GM12864 (cell line): ENCODE data around the gene MIS12.

Experiments used
- DNase-seq: peaks from one replicate; pipeline ENCODE4 v3.0.0-alpha.2; 2011; ENCODE audit warnings: low read depth
- H3K4me3 ChIP-seq: 2 replicates; pipeline ENCODE4 v1.5.1; 2011; ENCODE audit warnings: mild to moderate bottlenecking, low read depth, low read length, control low read depth
- TF ChIP-seq, protein P1 (sequence below): IDR thresholded peaks from 2 replicates; pipeline ENCODE4 v1.5.1; 2011; ENCODE audit warnings: low read depth, mild to moderate bottlenecking, moderate library complexity, low read length, control low read depth, inconsistent platforms; ENCODE audit errors: missing control alignments

MIS12 gene

DNA sequence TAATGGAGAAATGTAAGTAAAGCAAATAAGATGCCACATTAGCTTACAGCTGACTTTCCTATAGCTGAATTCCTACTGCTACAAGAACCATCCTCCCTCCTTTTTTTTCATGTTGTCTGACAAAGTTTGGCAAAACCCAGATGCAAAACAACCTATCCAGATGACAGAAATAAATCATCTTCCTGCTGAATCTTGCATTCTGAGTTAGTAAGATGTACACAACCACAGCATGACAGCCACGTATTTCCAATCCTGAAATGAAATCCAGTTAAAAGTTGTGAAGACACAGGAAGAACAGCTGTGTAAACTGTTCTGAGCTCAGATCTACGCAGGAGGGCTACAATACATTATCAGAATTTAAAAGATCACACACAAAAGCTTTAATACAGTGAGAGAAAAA lies 12.5 kb upstream of the MIS12 start:
- no peak overlapping the region for H3K4me3 ChIP-seq
- TF ChIP-seq, protein P1, sequence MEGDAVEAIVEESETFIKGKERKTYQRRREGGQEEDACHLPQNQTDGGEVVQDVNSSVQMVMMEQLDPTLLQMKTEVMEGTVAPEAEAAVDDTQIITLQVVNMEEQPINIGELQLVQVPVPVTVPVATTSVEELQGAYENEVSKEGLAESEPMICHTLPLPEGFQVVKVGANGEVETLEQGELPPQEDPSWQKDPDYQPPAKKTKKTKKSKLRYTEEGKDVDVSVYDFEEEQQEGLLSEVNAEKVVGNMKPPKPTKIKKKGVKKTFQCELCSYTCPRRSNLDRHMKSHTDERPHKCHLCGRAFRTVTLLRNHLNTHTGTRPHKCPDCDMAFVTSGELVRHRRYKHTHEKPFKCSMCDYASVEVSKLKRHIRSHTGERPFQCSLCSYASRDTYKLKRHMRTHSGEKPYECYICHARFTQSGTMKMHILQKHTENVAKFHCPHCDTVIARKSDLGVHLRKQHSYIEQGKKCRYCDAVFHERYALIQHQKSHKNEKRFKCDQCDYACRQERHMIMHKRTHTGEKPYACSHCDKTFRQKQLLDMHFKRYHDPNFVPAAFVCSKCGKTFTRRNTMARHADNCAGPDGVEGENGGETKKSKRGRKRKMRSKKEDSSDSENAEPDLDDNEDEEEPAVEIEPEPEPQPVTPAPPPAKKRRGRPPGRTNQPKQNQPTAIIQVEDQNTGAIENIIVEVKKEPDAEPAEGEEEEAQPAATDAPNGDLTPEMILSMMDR = no peak
- no peak for DNase-seq

DNA sequence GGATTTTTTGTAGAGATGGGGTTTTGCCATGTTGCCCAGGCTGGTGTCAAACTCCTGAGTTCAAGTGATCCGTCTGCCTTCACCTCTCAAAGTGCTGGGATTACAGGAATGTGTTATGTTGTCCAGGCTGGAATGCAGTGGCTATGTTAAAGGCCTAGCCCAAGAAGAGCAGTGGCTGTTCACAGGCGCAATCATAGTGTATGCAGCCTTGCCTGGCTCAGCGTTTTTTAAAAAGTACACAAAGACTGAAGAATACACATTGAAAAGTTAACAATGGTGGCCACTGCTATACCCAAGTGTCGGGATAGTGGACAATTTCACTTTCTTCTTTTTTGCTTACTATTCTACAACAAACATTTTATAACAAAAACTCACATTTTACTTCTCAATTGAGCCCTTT lies 7.4 kb upstream of the MIS12 start:
- TF ChIP-seq, protein P1 = no peak
- DNase-seq = no peak

DNA sequence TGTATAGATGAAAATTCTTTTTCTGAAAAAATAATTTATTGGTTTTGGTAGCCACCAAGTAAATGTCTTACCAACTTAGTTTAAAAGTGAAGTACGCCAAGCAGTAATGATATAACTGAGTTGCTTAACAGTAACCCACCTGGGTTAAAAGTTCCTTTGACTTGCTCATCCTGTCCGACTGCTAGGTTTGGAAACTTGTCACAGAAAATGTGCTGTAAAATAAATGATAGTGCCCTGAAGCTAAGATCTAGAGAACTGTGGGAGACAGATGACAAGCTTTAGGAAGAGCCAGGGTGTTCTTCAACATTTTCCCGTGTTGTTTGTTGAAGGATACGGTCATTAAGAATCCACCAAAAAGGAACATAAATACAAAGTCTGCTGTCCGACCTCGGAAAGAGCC lies 5.4 kb upstream of the MIS12 start:
- TF ChIP-seq, protein P1 = no peak
- H3K4me3 ChIP-seq = no peak overlapping the region

More for the DNA sequence above, 7.4 kb upstream of the MIS12 start:
- no peak overlapping the region for H3K4me3 ChIP-seq

DNA sequence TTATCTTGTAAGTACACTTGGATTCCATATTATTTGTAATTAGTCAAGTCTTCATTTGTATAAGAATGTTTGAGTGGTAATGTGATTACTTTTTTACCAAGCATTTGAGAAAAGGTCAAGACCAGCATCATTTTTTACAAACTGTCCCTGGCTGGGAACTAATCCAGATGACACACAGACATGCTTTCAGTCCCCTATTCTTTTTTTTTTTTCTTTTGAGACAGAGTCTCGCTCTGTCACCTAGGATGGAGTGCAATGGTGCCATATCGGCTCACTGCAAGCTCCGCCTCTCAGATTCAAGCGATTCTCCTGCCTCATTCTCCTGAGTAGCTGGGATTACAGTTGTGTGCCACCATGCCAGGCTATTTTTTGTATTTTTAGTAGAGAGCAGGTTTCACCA lies 4.9 kb upstream of the MIS12 start:
- H3K4me3 ChIP-seq = no peak overlapping the region
- TF ChIP-seq, protein P1 = no peak
- no peak for DNase-seq

More for the DNA sequence above, 5.4 kb upstream of the MIS12 start:
- no peak for DNase-seq

DNA sequence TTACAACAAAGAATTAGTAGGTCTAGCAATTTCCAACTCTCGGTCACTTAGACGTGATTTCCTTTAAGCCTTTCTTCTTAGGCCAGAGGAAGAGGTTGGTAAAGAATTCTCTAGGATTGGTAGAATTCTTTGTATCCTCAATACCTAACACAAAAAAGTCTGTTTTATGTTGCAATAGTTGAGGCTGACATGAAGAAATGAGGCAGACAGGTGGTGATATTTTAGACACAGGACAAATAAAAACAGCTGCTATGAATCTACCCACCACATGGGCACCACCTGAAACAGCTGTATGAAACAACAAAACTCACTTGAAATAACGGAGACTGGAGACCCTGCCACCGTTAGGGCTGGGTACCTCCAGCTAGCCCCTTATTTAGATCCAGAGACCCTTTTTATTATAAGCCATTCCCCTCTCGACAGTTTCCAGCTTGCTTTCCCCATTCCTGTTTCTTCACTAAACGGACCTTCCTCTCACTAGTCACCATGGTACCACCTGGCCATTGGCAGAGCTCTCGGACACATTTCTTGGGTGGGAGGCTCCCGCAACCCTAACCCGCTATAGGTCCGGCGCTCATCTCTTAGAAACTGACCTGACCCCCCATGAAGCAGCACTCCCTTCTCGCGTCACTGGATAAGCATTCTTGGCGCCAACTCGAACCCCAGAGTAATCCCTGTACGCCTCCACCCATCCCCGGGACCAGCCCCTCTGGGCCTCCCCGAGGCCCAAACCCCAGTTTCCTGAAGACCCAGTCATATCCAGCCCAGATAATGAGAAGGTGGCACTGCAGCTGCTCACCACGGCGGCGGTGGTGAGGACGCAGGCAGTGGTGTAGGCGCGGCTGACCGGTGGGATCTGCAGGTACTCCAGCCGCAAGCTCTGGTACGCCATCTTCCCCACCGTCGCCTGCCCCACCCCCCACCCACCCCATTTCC lies 828 bp upstream of the MIS12 start, which contains the start of gene DERL2:
TSS of gene DERL2 (minus strand) at position 909 of the 936 bp plus-strand sequence. CDS start at position 892, 17 bp downstream.
- TF ChIP-seq, protein P1 = no peak
- DNase-seq = no peak
- peak within 1 kb of the TSS; percentile 96 for H3K4me3 ChIP-seq

DNA sequence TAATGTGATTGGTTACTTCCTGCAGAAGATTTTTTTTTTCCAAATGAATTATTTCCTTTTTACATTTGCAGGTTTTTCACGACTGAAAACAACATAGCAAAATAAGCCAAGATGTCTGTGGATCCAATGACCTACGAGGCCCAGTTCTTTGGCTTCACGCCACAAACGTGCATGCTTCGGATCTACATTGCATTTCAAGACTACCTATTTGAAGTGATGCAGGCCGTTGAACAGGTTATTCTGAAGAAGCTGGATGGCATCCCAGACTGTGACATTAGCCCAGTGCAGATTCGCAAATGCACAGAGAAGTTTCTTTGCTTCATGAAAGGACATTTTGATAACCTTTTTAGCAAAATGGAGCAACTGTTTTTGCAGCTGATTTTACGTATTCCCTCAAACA lies 2.4 kb downstream of the MIS12 start:
- no peak overlapping the region for H3K4me3 ChIP-seq
- TF ChIP-seq, protein P1 = no peak
- DNase-seq = no peak
